ENCODE results near the gene MEOX1.

DNA sequence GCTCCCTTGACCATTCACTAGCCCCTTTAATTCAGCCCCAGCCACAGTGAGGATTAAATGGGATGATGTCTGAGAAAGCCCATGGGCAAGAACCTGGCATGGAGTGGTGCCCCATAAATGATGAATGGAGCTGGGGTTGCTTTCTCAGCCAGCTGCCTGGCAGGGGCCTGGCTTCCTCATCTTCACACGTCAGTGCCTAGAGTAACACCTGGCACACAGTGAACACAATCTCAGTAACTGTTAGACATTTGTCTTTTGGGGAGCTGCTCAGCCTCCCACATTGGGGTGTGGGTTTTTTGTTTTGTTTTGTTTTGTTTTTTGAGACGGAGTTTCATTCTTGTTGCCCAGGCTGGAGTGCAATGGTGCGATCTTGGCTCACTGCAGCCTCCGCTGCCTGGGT, 47.5 kb upstream of the MEOX1 start:
- no peak for TF ChIP-seq CTCF (IDR thresholded peaks at IDR 0.05)
- TF ChIP-seq POLR2A (IDR thresholded peaks at IDR 0.05): no peak
